ENCODE measurements around the gene FAM3B.

Gene FAM3B

GRCh38 chr21:41319273-41319672 is 2.7 kb downstream of the FAM3B start:
- no peak for DNase-seq

GRCh38 chr21:41321211-41321907 is 4.8 kb downstream of the FAM3B start:
- no peak for DNase-seq

DNA sequence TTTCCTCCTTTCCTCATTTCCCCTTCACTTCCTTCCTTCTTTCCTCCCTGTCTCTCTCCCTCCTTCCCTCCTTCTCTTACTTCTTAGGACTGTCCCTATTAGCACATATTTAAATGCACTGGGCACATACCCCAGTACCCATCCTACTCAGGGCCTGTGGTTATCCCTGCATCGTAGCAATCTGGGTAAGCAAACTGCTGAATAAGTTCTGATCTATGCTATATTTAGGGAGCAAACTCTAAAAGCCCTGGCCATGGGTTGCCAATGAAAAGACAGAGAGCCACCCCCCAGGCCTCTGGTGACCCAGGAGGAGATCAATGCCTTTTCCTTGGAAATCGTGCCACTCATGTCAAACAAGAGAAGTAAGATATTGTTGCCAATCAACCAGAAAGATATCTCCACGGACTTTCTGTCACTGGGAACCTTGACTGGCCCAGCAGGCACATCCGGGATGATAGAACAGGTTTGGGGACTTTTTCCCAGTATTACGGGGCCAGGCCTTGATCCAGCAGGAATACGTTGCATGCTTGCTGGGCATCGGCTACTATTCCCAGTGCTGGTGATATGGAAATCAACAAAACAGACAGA is 5.4 kb downstream of the FAM3B start:
- DNase-seq, result no peak

- no peak for DNase-seq
Observed at GRCh38 chr21:41322496-41323382, 6.1 kb downstream of the FAM3B start.

- DNase-seq, result no peak
Observed at GRCh38 chr21:41325138-41325912, 8.7 kb downstream of the FAM3B start.

DNA sequence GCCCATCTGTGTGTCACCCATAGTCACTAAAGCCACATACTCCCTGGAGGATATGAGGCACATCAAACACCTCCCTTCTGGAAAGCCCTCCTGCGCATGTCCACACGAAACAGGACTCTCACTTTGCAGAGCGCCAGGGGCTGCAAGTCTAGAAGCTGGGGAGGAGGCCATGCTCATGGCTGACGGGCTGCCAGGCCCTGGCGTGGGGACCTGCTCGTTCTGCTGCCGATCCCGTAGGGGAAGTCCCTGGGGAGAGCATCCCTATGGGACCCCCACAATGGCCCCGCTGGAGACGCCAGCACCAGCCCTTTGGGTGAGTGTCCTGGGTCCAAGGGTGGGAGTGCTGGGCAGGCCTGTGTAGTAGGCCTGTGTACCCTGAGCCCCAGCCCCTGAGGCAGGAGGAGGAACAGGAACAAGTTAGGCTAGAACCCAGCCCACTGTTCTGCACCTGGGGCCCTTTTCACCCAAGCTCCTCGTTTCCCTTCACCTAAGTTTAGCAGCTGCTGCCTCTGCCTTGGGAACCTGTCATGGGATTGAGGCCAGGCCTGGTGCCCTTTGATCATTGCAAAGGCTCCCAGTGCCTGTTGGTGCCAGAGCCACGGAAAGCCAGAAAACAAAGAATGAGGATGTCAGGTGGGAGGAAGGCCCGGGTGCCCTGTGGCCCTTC is 9.9 kb downstream of the FAM3B start:
- DNase-seq, result no peak

- DNase-seq, result no peak
Observed at GRCh38 chr21:41327753-41328152, 11.2 kb downstream of the FAM3B start.

DNA sequence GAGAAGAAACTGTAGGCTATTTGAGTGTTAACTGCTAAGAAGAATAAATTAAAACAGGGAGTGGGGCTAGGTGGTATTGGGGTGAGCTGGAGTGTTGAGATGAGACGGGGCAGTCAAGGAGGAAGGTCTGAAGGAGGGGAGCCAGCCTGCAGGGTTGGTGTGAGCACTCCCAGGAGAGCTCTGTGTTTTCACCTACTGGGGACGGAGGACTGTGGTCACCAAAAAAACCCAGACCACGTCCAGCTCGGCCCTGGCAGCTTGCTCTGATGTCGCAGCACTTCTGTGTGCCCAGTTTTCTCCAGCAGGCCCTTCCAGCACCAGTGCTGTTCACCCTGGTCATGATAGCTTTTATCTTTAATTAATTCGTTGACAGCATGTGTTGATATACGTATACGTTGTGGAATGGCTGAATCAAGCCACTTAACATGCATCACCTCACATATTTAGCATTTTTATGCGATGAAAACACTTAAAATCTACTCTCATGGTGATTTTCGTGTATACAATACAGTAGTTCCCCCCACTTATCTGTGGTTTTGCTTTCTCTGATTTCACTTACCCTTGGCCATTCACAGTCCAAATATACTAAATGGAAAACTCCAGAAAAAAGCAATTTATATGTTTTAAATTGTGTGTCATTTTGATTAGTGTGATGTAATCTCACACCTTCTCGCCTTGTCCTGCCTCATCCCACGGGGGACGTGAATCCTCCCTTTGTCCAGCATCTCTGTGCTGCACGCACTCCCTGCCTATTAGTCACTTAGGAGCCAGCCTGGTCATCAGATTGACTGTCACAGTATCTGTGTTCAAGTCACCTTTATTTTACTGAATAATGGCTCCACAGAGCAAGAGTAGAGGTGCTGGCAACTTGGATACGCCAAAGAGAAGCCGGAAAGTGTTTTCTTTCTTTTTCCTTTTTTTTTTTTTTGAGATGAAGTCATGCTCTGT is 12.3 kb downstream of the FAM3B start:
- DNase-seq, result no peak

GRCh38 chr21:41333752-41334151 is 17.2 kb downstream of the FAM3B start:
- DNase-seq, result no peak

GRCh38 chr21:41337515-41337914 is 20.9 kb downstream of the FAM3B start:
- DNase-seq, result no peak

DNA sequence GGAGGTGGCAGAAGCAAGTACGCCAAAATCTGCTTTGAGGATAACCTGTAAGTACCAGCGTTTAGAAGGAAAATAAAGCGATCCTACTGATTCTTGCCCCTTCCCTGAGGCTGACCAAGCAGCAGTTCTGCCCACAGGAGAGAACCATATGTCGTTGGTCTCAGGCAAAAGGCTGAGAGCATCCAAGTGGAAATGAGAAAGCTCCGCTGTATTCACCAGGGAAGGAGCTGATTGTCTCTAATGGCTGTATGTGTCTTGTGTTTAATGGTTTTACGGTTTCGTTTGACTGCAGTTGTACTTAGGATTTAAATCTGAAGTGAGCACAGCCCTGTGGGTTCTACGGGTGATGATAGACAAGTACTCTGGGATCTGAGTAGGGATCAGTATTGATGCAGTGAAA is 21.9 kb downstream of the FAM3B start:
- DNase-seq, result no peak

- DNase-seq, result no peak
Observed at GRCh38 chr21:41342035-41342434, 25.4 kb downstream of the FAM3B start.

DNA sequence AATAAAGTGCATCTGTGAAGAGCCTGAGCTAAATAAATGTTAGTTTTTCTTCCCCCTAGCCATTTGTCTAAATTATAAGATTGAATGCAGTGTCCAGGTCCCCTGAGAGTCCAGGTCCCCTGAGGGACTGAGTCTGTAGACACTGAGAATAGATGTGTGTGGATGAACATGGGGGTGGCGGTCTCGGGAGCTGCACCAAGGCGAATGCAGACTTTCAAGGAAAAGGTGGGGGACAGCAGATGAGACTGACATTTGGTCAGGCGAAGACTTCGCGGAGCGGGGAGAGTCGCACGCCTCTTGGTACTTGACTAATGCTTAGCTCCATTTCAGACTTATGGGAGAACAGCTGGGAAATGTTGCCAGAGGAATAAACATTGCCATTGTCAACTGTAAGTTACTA is 27.5 kb downstream of the FAM3B start:
- no peak for DNase-seq

DNA sequence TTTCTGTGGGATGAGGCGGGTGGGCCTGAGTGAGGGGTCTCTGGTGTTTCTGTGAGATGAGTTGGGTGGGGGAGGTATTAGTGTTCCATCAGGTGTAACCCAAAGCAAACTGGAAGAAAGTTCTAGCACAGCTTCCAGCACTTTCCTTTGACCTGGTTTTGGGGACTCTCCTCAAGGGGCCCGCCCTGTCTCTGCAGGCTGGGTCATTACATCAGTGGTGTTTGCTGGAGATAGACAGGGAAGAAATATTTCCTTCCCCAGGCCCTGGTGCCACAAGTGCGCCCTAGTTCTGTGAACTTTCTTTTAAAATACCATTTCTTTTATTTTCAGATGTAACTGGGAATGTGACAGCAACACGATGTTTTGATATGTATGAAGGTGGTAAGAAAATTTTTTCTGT is 28.8 kb downstream of the FAM3B start:
- DNase-seq, result no peak

DNA sequence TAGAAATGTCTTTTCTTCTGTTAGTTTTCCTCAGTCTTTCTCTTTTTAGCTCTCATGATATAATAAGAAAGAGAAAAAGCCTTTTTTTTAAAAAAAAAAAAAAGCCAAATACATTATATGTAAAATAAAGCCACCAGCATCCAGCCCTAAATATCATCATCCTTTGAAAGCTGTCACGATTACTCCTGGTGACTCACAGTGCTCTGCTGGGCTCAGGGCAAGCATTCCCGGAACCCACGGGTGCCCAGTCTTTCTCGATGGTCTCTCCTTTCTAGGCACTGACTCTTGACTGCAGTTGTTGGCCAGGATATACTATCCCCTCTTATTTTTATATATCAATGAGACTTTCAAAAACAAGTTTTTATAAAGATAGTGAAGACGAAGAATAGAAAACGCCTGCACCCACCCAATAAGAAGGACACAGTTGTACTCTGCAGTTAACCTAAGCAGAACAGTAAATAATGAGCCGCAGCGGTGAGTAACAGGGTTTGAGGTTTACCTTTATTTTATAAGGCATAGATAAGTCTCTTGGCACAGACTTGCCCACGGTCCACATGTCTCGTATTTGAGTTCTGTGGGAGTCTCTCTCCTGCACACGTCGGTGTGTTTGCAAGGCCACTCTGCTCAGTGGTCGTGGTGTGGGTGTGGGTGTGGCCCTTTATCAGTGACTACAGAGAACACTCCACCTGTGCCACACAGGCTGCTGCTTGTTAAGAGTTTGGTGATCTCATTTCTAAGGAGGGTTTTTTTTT is 29.5 kb downstream of the FAM3B start:
- DNase-seq, result no peak

GRCh38 chr21:41346758-41347157 is 30.2 kb downstream of the FAM3B start:
- no peak for DNase-seq

DNA sequence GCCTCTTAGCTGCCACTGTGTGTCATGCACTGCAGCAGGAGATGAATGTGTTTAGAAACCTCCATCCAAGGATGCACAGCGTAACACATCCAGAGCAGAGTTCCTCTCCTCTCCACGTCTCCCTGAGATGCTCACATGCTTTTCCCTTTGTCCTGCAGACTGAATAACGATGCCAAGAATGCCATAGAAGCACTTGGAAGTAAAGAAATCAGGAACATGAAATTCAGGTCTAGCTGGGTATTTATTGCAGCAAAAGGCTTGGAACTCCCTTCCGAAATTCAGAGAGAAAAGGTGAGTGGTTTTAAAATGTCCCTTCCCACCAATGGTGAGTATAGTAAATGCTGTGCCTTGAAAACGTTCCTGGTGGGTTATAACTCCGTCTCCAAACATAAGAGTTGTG is 31.8 kb downstream of the FAM3B start:
- DNase-seq, result no peak

GRCh38 chr21:41349126-41349525 is 32.5 kb downstream of the FAM3B start:
- no peak for DNase-seq

GRCh38 chr21:41349619-41350390 is 33.2 kb downstream of the FAM3B start:
- DNase-seq, result no peak

Data from activated gamma-delta T cell (primary cell).